Aorta (tissue), 5 donors: ENCODE results near the gene SIRT3. TPM values are rescaled to one million over a fixed set of nuclear protein-coding genes. Genes with fewer than 3 reads are reported as not detected.
A peak's percentile ranks its signal among the peaks of the same experiment; 100 is the strongest.

Experiments used
- ATAC-seq: fragments of 200-7000 bp; cut with Tn5 transposase; one replicate; pipeline ENCODE4 v1.9.1; 2022; ENCODE audit warnings: moderate library complexity; ENCODE audit not compliant: low FRiP score
- DNase-seq, 2 donors: peaks; one replicate each; pipeline ENCODE4 v3.0.0-alpha.2; 2020
- H3K27ac ChIP-seq, 2 donors: one replicate each; pipeline ENCODE4 v1.5.1; 2013; ENCODE audit warnings: low read length in 2 of 2, mild to moderate bottlenecking in 2 of 2, moderate library complexity in 2 of 2, control low read depth in 1 of 2, inconsistent platforms in 1 of 2, low read depth in 1 of 2
- H3K27me3 ChIP-seq, 2 donors: one replicate each; pipeline ENCODE4 v1.6.1; 2013; ENCODE audit warnings: control low read depth in 1 of 2, low read length in 1 of 2, mild to moderate bottlenecking in 1 of 2, moderate library complexity in 1 of 2; ENCODE audit not compliant: insufficient read depth in 2 of 2, control insufficient read depth in 1 of 2
- H3K36me3 ChIP-seq, 2 donors: one replicate each; pipeline ENCODE4 v1.6.1; 2013; ENCODE audit warnings: control low read depth in 1 of 2, low read length in 1 of 2, mild to moderate bottlenecking in 1 of 2; ENCODE audit not compliant: insufficient read depth in 2 of 2, control insufficient read depth in 1 of 2
- H3K4me1 ChIP-seq, 2 donors: one replicate each; pipeline ENCODE4 v1.6.1; 2013; ENCODE audit warnings: low read length in 2 of 2, control low read depth in 1 of 2, mild to moderate bottlenecking in 1 of 2, moderate library complexity in 1 of 2; ENCODE audit not compliant: insufficient read depth in 2 of 2, control insufficient read depth in 1 of 2
- H3K4me3 ChIP-seq, 2 donors: one replicate each; pipeline ENCODE4 v1.5.1; 2013; ENCODE audit warnings: low read length in 2 of 2, control low read depth in 1 of 2, mild to moderate bottlenecking in 1 of 2
- H3K9me3 ChIP-seq: one replicate; pipeline ENCODE4 v1.6.1; 2013; ENCODE audit warnings: mild to moderate bottlenecking, low read length; ENCODE audit not compliant: control insufficient read depth
- WGBS, 2 donors: extraction: QIAGEN DNeasy Blood & Tissue Kit; methylation state at CpG; one replicate each; pipeline ENCODE4 v1.1.7; 2013; 5-methylcytosine and 5-hydroxymethylcytosine counted together
- intact Hi-C, 2 donors: fragments of 100-400 bp; cut with DNase I; formaldehyde crosslinking; loops; one replicate each; pipeline versions ENCODE4 v1.14.2 to v1.15.0; 2022
- polyA plus RNA-seq, 2 donors: library from polyadenylated mRNA; stranded (reverse); fragments of 200-250 nt; gene quantifications; one replicate each; pipeline ENCODE4 v1.2.3, GENCODE V29; 2013
- total RNA-seq, 2 donors: library from RNA; stranded (reverse); fragmentation: NEBNext Ultra II Directional; extraction: Animal tissue kit (Norgen Biotek cat#: 25700); gene quantifications; one replicate each; pipeline ENCODE4 v1.2.1, GENCODE V29; 2021
- donor health status: healthy with polysubstance abuse.
- donor health status: Bipolar disorder and iron deficiency.
- donor health status: DM: no; HTN: no; CAD: no.
- donor health status: DM: no; HTN: no; CAD: no.
- donor health status: DM: yes; HTN: yes; CAD: no.

SIRT3 gene
- total and polyA plus RNA-seq, 4 donors, result 8.6 to 24.8 (median 16.2) TPM

DNA sequence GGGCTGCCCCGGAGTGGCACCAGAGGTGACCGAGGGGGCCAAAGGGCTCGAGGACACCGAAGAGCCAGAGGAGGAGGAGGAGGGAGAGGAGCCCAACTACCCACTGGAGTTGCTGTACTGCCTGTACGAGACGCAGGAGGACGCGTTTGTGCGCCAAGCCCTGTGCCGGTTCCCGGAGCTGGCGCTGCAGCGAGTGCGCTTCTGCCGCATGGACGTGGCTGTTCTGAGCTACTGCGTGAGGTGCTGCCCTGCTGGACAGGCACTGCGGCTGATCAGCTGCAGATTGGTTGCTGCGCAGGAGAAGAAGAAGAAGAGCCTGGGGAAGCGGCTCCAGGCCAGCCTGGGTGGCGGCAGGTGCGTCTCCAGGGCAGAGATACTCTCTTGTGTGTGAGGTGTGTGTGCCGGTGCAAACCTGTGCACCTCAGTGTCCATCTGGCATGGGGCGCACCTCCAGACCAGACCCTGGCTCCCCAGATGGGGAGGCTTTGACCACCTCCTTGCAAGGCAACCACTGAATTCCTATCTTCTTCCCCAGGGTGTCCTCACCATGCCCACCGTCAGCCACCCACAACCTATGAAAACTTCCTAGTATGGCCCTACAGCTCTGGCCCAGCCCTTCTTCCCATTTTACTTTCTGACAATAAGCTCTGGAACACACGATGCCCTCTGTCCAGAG, 45.5 kb upstream of the SIRT3 start:
- intact Hi-C loops, result no loop called here
- Histone ChIP-seq H3K36me3 (no peaks in the 10 kb centered on the region), H3K27me3 (peaks cover 0 to 1% of the 10 kb centered on the region in 2 donors), H3K4me1 (no peaks in the 10 kb centered on the region), H3K9me3 (no peaks in the 10 kb centered on the region), H3K4me3 (no peak overlapping the region), H3K27ac (no peak overlapping the region)
- 33 to 35% methylated on average over 26 of the region's 26 CpGs for WGBS, 2 donors
- DNase-seq (peak in 1 of 2 donors; percentile 63), ATAC-seq (no peak)

GRCh38 chr11:280706-281485, 44.8 kb upstream of the SIRT3 start:
- no peaks in the 10 kb centered on the region for H3K36me3 ChIP-seq
- H3K4me1 ChIP-seq, result no peaks in the 10 kb centered on the region
- no peaks in the 10 kb centered on the region for H3K9me3 ChIP-seq
- H3K27ac ChIP-seq, result no peak overlapping the region
- peak in 1 of 2 donors; percentile 71 for DNase-seq
- intact Hi-C loops, result no loop called here
- H3K4me3 ChIP-seq, result no peak overlapping the region
- 9% methylated on average over 72 to 79 of the region's 79 CpGs for WGBS, 2 donors
- no peak for ATAC-seq
- peaks cover 0 to 1% of the 10 kb centered on the region in 2 donors for H3K27me3 ChIP-seq

- peak; percentile 13 for ATAC-seq
- no peak overlapping the region for H3K4me3 ChIP-seq
- 2 to 3% methylated on average over 64 to 85 of the region's 85 CpGs for WGBS, 2 donors
These were observed 44.0 kb upstream of the SIRT3 start for GRCh38 chr11:279966-280705.

DNA sequence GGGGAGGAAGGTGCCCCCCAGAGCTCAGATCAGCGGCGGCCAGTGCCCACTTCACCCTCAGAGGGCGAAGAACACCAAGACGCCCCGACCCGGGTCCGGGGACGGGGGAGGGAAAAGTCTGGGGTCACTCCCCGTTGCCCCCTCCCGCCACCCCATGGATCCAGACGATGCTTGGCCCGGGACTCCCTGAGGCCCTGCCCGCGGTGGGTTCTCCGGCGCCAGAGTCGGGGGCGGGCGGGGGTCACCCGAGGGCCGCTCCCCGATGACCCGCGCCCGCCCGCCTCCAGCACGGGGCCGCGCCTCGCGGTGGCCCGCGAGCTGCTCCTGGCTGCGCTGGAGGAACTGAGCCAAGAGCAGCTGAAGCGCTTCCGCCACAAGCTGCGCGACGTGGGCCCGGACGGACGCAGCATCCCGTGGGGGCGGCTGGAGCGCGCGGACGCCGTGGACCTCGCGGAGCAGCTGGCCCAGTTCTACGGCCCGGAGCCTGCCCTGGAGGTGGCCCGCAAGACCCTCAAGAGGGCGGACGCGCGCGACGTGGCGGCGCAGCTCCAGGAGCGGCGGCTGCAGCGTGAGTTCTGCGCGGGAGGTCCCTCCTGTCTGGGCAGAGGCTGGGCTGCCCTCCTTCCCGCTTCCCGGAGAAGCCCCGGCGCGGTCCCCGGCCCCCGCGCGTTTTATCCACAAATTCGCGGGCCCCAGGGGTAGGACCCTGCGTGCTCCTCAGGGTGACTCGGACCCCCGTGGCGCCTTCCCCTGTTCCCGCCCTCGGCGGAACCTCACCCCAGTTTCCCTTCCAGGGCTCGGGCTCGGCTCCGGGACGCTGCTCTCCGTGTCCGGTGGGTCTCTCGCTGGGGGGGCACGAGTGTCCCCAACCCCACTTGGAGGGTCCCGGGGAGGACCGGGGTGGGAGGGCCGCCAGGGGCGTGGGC, 43.2 kb upstream of the SIRT3 start:
- Histone ChIP-seq H3K27me3 (peaks cover 0 to 1% of the 10 kb centered on the region in 2 donors), H3K4me1 (no peaks in the 10 kb centered on the region), H3K9me3 (no peaks in the 10 kb centered on the region), H3K27ac (no peak overlapping the region), H3K36me3 (no peaks in the 10 kb centered on the region), H3K4me3 (no peak overlapping the region)
- 11% methylated on average over 82 to 97 of the region's 97 CpGs for WGBS, 2 donors
- ATAC-seq (no peak), DNase-seq (peak in 1 of 2 donors; percentile 53)
- intact Hi-C loops, result no loop called here

More at GRCh38 chr11:279966-280705, 44.0 kb upstream of the SIRT3 start:
- Histone ChIP-seq H3K27me3 (peaks cover 0 to 1% of the 10 kb centered on the region in 2 donors), H3K27ac (no peak overlapping the region), H3K4me1 (no peaks in the 10 kb centered on the region), H3K36me3 (no peaks in the 10 kb centered on the region), H3K9me3 (no peaks in the 10 kb centered on the region)
- peak in 1 of 2 donors; percentile 60 for DNase-seq
- intact Hi-C loops, result no loop called here

DNA sequence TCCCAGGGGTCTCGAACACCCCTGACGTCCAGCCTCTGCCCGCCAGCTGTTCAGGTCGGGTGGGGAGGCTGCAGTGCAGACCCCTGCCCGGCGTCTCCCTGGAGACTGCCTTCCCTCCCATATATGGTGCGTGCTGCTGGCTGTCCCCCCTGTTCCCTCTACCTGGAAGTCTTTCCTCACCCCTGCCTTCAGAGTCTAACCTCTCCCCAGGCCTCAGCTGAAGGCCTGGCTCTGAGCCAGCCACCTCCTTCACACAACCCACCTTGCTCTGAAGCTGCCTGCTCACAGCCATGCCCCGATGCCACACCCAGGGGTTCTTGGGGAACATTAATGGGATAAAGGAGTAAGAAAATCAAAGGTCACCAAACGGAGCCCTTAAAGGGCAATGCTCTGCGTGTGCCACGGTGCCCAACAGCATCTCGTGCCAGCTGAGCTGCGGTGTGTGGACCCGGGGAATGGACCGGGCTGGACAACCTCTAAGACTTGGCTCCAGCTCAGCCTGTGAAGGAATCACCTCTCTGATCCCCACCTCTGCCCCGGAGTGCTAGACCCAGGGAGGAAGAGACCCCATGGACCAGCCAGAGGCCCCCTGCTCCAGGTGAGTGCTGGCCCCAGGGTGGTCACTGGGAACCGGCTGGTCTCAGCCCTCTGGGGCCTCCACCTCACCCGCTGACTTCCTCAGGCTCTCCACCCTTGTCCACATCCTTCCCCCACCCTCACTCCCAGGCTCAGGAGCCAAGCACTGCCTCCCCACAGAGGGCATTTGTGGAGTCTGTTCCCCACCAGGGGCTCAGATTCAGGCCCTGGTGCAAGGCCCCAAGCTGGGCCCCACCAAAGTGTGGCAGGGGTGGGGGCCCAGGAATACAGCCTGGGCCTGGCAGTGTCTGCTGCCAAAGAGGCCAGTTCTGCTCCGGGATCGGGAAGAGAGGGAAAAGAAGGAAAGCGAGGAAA, 42.1 kb upstream of the SIRT3 start, which contains the start of gene NLRP6:
TSS of gene NLRP6 (plus strand) at position 407 of the 951 bp plus-strand sequence. CDS start at position 570, 163 bp downstream.
- H3K27ac ChIP-seq, result no peak within 1 kb of the TSS
- ATAC-seq, result peak; percentile 7

GRCh38 chr11:276219-276618, 40.1 kb upstream of the SIRT3 start:
- H3K27me3 ChIP-seq, result peaks cover 0 to 1% of the 10 kb centered on the region in 2 donors
- no peak overlapping the region for H3K4me3 ChIP-seq

More for the DNA sequence above, 42.1 kb upstream of the SIRT3 start, which contains the start of gene NLRP6:
- Histone ChIP-seq H3K36me3 (no peaks in the 10 kb centered on the region), H3K4me1 (no peaks in the 10 kb centered on the region), H3K4me3 (no peak within 1 kb of the TSS), H3K27me3 (peaks cover 0 to 1% of the 10 kb centered on the region in 2 donors), H3K9me3 (no peaks in the 10 kb centered on the region)
- no peak for DNase-seq
- intact Hi-C loops, result no loop called here
- 66 to 71% methylated on average over 20 to 21 of the region's 21 CpGs for WGBS, 2 donors

GRCh38 chr11:272931-273198, 36.7 kb upstream of the SIRT3 start:
- intact Hi-C loops, result no loop called here
- no peaks in the 10 kb centered on the region for H3K9me3 ChIP-seq
- no peaks in the 10 kb centered on the region for H3K4me1 ChIP-seq
- 85 to 89% methylated on average over 6 of the region's 6 CpGs for WGBS, 2 donors
- H3K4me3 ChIP-seq, result no peak overlapping the region
- DNase-seq (no peak), ATAC-seq (no peak)
- no peak overlapping the region for H3K27ac ChIP-seq
- no peaks in the 10 kb centered on the region for H3K36me3 ChIP-seq
- H3K27me3 ChIP-seq, result no peaks in the 10 kb centered on the region

More at GRCh38 chr11:276219-276618, 40.1 kb upstream of the SIRT3 start:
- Histone ChIP-seq H3K36me3 (no peaks in the 10 kb centered on the region), H3K9me3 (no peaks in the 10 kb centered on the region), H3K27ac (no peak overlapping the region), H3K4me1 (no peaks in the 10 kb centered on the region)
- intact Hi-C loops, result no loop called here
- ATAC-seq, result no peak
- no peak for DNase-seq
